Measurements from ENCODE around the gene INPP4A. TPM values are rescaled to one million over a fixed set of nuclear protein-coding genes. Genes with fewer than 3 reads are reported as not detected.

The INPP4A gene
- total RNA-seq, 4 donors from 2014 or later = 13.6 to 25.2 (median 17.2) TPM

DNA sequence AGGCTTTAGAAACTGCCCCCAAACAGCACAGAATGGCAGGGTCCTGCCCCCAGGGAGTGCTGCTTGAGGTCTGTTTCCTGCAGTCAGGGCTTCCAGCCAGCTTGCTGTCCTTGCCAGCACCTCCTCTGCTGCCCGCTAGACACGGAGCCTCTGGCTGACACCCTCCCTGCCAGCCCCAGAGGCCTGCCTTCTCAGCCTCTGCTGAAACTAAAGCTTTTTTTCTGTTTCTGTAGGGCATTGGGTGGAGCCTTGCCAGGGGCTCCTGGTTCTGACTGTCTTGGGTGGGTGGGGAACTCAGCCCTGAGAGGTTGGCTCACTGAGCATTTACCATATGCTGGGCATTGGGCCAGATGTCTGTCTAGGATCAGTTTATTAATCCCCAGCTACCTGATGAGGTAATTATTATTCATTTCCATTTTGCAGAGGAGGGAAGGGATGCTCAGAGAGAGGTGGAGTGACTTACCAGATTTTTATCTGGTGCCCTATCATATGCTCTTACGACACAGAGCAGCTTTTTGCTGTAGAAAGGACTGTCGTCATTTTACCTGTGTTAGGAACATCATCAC, 35.4 kb downstream of the INPP4A start:
- TF ChIP-seq EP300 (IDR thresholded peaks at IDR 0.05) = no peak
- TF ChIP-seq POLR2A (IDR thresholded peaks at IDR 0.05) = no peak
- no peak for TF ChIP-seq CTCF (IDR thresholded peaks at IDR 0.05)
- 30% methylated on average over 3 of the region's 4 CpGs for WGBS
- no peak overlapping the region for H3K4me3 ChIP-seq
- H3K27me3 ChIP-seq = no peaks in the 10 kb centered on the region
- no peaks in the 10 kb centered on the region for H3K36me3 ChIP-seq
- H3K27ac ChIP-seq = no peak overlapping the region
- H3K9me3 ChIP-seq = no peaks in the 10 kb centered on the region
- peaks cover 22% of the 10 kb centered on the region for H3K4me1 ChIP-seq
- DNase-seq (ENCODE audit: low spot score in 2 of 2) = peak in 1 of 2 donors; percentile 60

- H3K27me3 ChIP-seq = no peaks in the 10 kb centered on the region
- H3K4me3 ChIP-seq = no peak overlapping the region
- H3K4me1 ChIP-seq = peaks cover 26% of the 10 kb centered on the region
- peak in 1 of 2 donors; percentile 53 for DNase-seq (ENCODE audit: low spot score in 2 of 2)
- no peak overlapping the region for H3K27ac ChIP-seq
- H3K9me3 ChIP-seq = no peaks in the 10 kb centered on the region
- H3K36me3 ChIP-seq = no peaks in the 10 kb centered on the region
- TF ChIP-seq CTCF (IDR thresholded peaks at IDR 0.05) = no peak
- no peak for TF ChIP-seq POLR2AphosphoS5 (IDR thresholded peaks at IDR 0.05)
- TF ChIP-seq EP300 (IDR thresholded peaks at IDR 0.05) = no peak
- TF ChIP-seq POLR2A (IDR thresholded peaks at IDR 0.05) = no peak
- WGBS = 58% methylated on average over 8 of the region's 9 CpGs
Observed at GRCh38 chr2:98480598-98480997, 35.9 kb downstream of the INPP4A start.

- Histone ChIP-seq H3K9me3 (no peaks in the 10 kb centered on the region), H3K27me3 (no peaks in the 10 kb centered on the region), H3K4me3 (no peak overlapping the region), H3K27ac (no peak overlapping the region), H3K4me1 (peaks cover 26% of the 10 kb centered on the region), H3K36me3 (no peaks in the 10 kb centered on the region)
- TF ChIP-seq EP300 (IDR thresholded peaks at IDR 0.05) (no peak), POLR2AphosphoS5 (IDR thresholded peaks at IDR 0.05) (no peak), POLR2A (IDR thresholded peaks at IDR 0.05) (no peak), CTCF (IDR thresholded peaks at IDR 0.05) (no peak)
- 84% methylated on average over 2 of the region's 2 CpGs for WGBS
- peak in 1 of 2 donors; percentile 24 for DNase-seq (ENCODE audit: low spot score in 2 of 2)
Observed at GRCh38 chr2:98482362-98482761, 37.7 kb downstream of the INPP4A start.

- Histone ChIP-seq H3K9me3 (no peaks in the 10 kb centered on the region), H3K4me1 (peaks cover 26% of the 10 kb centered on the region), H3K27ac (no peak overlapping the region), H3K36me3 (no peaks in the 10 kb centered on the region), H3K4me3 (no peak overlapping the region), H3K27me3 (no peaks in the 10 kb centered on the region)
- TF ChIP-seq POLR2AphosphoS5 (IDR thresholded peaks at IDR 0.05) (no peak), CTCF (IDR thresholded peaks at IDR 0.05) (no peak), EP300 (IDR thresholded peaks at IDR 0.05) (no peak), POLR2A (IDR thresholded peaks at IDR 0.05) (no peak)
- 83% methylated on average over 6 of the region's 6 CpGs for WGBS
- peak in 1 of 2 donors; percentile 33 for DNase-seq (ENCODE audit: low spot score in 2 of 2)
Observed at GRCh38 chr2:98483257-98483861, 38.7 kb downstream of the INPP4A start.

GRCh38 chr2:98484121-98484557, 39.5 kb downstream of the INPP4A start:
- H3K4me3 ChIP-seq = no peak overlapping the region
- peak in 1 of 2 donors; percentile 22 for DNase-seq (ENCODE audit: low spot score in 2 of 2)
- no peaks in the 10 kb centered on the region for H3K27me3 ChIP-seq
- H3K4me1 ChIP-seq = peaks cover 27% of the 10 kb centered on the region
- no peak for TF ChIP-seq POLR2A (IDR thresholded peaks at IDR 0.05)
- no peak for TF ChIP-seq EP300 (IDR thresholded peaks at IDR 0.05)
- TF ChIP-seq CTCF (IDR thresholded peaks at IDR 0.05) = no peak
- no peak for TF ChIP-seq POLR2AphosphoS5 (IDR thresholded peaks at IDR 0.05)
- no peaks in the 10 kb centered on the region for H3K9me3 ChIP-seq
- H3K36me3 ChIP-seq = no peaks in the 10 kb centered on the region
- no peak overlapping the region for H3K27ac ChIP-seq
- WGBS = 94% methylated on average over 5 of the region's 5 CpGs
